CD4-positive, alpha-beta T cell treated with Interferon gamma for 1 hour (primary cell): ENCODE results near the gene EXOC3.

Experiments
- DNase-seq: peaks from one replicate; pipeline ENCODE4 v3.0.0-alpha.2; 2020

Gene EXOC3

GRCh38 chr5:427415-428087, 15.4 kb upstream of the EXOC3 start:
- no peak for DNase-seq

- DNase-seq, result no peak
Observed at GRCh38 chr5:428219-428618, 14.8 kb upstream of the EXOC3 start.

GRCh38 chr5:428754-429452, 14.1 kb upstream of the EXOC3 start:
- no peak for DNase-seq

GRCh38 chr5:429453-430188, 13.4 kb upstream of the EXOC3 start:
- no peak for DNase-seq

GRCh38 chr5:430214-430925, 12.6 kb upstream of the EXOC3 start:
- no peak for DNase-seq

GRCh38 chr5:431001-431710, 11.8 kb upstream of the EXOC3 start:
- DNase-seq, result no peak

- no peak for DNase-seq
Observed at GRCh38 chr5:431711-432050, 11.3 kb upstream of the EXOC3 start.

- DNase-seq, result no peak
Observed at GRCh38 chr5:432201-432927, 10.6 kb upstream of the EXOC3 start.

GRCh38 chr5:432928-433791, 9.8 kb upstream of the EXOC3 start:
- DNase-seq, result no peak

- DNase-seq, result no peak
Observed at GRCh38 chr5:433836-434235, 9.1 kb upstream of the EXOC3 start.

GRCh38 chr5:434443-435146, 8.4 kb upstream of the EXOC3 start:
- no peak for DNase-seq

- DNase-seq, result no peak
Observed at GRCh38 chr5:435156-435790, 7.7 kb upstream of the EXOC3 start.

- DNase-seq, result no peak
Observed at GRCh38 chr5:435961-436640, 6.9 kb upstream of the EXOC3 start.

GRCh38 chr5:436641-436975, 6.4 kb upstream of the EXOC3 start:
- no peak for DNase-seq

- DNase-seq, result no peak
Observed at GRCh38 chr5:437281-437771, 5.7 kb upstream of the EXOC3 start.

- DNase-seq, result no peak
Observed at GRCh38 chr5:438481-438981, 4.4 kb upstream of the EXOC3 start.

- no peak for DNase-seq
Observed at GRCh38 chr5:439181-439580, 3.8 kb upstream of the EXOC3 start.

GRCh38 chr5:439636-440035, 3.3 kb upstream of the EXOC3 start:
- DNase-seq, result no peak
